Ovary (tissue), 3 donors: ENCODE results near the gene ATRNL1.

Experiments
- EP300 ChIP-seq: sonication (generic); formaldehyde crosslinking; IDR thresholded peaks from one replicate; pipeline ENCODE4 v1.6.1; 2017; ENCODE audit warnings: antibody characterized with exemption
- POLR2A ChIP-seq: fragments of 450-650 bp; IDR thresholded peaks from one replicate; pipeline ENCODE4 v1.6.1; 2017; ENCODE audit warnings: antibody characterized with exemption, mild to moderate bottlenecking, moderate library complexity
- TF ChIP-seq, protein P1 (sequence below), 3 donors: fragments of 450-650 bp in 2 of 3; fragments of 200-600 bp in 1 of 3; IDR thresholded peaks; one replicate each; pipeline versions ENCODE4 v1.5.1 to v1.8.0; 2016 to 2022; ENCODE audit warnings: antibody characterized with exemption in 3 of 3, mild to moderate bottlenecking in 1 of 3
- donor health status: DM: no; HTN: no; CAD: no.

DNA sequence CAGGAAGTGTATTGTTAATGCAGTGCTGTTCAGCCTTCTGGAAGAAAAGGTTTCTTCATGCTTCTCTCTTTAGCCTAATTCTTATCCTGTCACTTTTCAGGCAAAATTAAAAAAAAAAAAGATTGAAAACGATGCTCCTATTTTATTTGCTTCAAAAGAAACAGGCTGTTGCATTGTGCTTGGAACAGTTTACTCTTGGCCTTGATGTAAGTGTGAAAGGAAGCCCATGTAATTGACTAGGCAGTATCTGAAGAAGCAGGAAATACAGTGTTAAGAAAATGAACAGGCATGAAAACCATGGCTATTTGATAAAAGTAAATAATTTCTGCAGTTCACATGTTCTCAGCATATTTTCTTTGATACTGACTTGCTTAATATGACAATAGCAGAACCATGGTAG is 40.4 kb upstream of the ATRNL1 start:
- TF ChIP-seq, protein P1, sequence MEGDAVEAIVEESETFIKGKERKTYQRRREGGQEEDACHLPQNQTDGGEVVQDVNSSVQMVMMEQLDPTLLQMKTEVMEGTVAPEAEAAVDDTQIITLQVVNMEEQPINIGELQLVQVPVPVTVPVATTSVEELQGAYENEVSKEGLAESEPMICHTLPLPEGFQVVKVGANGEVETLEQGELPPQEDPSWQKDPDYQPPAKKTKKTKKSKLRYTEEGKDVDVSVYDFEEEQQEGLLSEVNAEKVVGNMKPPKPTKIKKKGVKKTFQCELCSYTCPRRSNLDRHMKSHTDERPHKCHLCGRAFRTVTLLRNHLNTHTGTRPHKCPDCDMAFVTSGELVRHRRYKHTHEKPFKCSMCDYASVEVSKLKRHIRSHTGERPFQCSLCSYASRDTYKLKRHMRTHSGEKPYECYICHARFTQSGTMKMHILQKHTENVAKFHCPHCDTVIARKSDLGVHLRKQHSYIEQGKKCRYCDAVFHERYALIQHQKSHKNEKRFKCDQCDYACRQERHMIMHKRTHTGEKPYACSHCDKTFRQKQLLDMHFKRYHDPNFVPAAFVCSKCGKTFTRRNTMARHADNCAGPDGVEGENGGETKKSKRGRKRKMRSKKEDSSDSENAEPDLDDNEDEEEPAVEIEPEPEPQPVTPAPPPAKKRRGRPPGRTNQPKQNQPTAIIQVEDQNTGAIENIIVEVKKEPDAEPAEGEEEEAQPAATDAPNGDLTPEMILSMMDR (IDR thresholded peaks at IDR 0.05), result no peak
- TF ChIP-seq POLR2A, result no peak
- TF ChIP-seq EP300, result no peak
